Gastrocnemius medialis (tissue), 4 donors: ENCODE results near the gene MRPL43.

ENCODE experiments used
- CTCF ChIP-seq, 5 experiments: fragments of 450-650 bp in 3 of 5; fragments of 200-600 bp in 2 of 5; sonication (generic) in 2 of 5; IDR thresholded peaks in 4 of 5; conservative IDR thresholded peaks in 1 of 5; 1 replicate in 4 of 5; 2 replicates in 1 of 5; pipeline ENCODE4 v1.5.1; 2016 to 2019; ENCODE audit warnings: antibody characterized with exemption in 5 of 5, mild to moderate bottlenecking in 3 of 5, moderate library complexity in 3 of 5
- POLR2A ChIP-seq, 2 donors: fragments of 450-650 bp; IDR thresholded peaks; one replicate each; pipeline ENCODE4 v1.6.1; 2017; ENCODE audit warnings: antibody characterized with exemption in 2 of 2, mild to moderate bottlenecking in 2 of 2, moderate library complexity in 2 of 2

- no peak for TF ChIP-seq CTCF (IDR thresholded peaks at IDR 0.05 in 4 of 5, conservative IDR thresholded peaks at IDR 0.05 in 1 of 5)
- TF ChIP-seq POLR2A (IDR thresholded peaks at IDR 0.05), result no peak
Observed at GRCh38 chr10:100981178-100981772, 6.0 kb downstream of the MRPL43 start.
